Forelimb muscle (tissue), 1 donor: Measurements from ENCODE around the gene ARHGEF39. TPM values are rescaled to one million over a fixed set of nuclear protein-coding genes. Genes with fewer than 3 reads are reported as not detected.

Source experiments
- DNase-seq: peaks from one replicate; pipeline ENCODE4 v3.0.0-alpha.2; 2013; ENCODE audit warnings: low read depth
- polyA plus RNA-seq: library from polyadenylated mRNA; unstranded; fragments of 120-200 nt; gene quantifications from one replicate; pipeline ENCODE4 v1.2.1, GENCODE V29; 2013; ENCODE audit not compliant: insufficient read length

Gene ARHGEF39
- polyA plus RNA-seq, 1 donor = 5.6 TPM

DNA sequence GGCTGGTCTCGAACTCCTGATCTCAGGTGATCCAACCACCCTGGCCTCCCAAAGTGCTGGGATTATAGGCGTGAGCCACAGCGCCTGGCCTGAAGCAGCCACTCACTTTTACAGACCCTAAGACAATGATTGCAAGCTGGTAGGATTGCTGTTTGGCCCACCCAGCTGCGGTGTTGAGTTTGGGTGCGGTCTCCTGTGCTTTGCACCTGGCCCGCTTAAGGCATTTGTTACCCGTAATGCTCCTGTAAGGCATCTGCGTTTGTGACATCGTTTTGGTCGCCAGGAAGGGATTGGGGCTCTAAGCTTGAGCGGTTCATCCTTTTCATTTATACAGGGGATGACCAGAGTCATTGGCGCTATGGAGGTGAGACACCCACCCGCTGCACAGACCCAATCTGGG is 10.2 kb upstream of the ARHGEF39 start:
- DNase-seq = no peak

DNA sequence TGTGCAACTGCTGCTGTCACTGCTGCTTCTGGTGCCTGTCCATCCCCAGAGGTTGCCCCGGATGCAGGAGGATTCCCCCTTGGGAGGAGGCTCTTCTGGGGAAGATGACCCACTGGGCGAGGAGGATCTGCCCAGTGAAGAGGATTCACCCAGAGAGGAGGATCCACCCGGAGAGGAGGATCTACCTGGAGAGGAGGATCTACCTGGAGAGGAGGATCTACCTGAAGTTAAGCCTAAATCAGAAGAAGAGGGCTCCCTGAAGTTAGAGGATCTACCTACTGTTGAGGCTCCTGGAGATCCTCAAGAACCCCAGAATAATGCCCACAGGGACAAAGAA is 9.0 kb upstream of the ARHGEF39 start:
- DNase-seq = no peak

DNA sequence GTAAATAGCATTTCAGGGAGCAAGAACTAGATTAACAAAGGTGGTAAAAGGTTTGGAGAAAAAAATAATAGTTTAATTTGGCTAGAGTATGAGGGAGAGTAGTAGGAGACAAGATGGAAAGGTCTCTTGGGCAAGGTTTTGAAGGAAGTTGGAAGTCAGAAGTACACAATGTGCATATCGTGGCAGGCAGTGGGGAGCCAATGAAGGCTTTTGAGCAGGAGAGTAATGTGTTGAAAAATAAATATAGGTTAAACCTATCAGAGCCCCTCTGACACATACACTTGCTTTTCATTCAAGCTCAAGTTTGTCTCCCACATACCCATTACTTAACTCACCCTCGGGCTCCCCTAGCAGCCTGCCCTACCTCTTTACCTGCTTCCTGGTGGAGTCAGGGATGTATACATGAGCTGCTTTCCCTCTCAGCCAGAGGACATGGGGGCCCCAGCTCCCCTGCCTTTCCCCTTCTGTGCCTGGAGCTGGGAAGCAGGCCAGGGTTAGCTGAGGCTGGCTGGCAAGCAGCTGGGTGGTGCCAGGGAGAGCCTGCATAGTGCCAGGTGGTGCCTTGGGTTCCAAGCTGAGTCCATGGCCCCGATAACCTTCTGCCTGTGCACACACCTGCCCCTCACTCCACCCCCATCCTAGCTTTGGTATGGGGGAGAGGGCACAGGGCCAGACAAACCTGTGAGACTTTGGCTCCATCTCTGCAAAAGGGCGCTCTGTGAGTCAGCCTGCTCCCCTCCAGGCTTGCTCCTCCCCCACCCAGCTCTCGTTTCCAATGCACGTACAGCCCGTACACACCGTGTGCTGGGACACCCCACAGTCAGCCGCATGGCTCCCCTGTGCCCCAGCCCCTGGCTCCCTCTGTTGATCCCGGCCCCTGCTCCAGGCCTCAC is 8.4 kb upstream of the ARHGEF39 start, which contains the start of gene CA9:
Gene CA9 (plus strand): TSS at position 797 of the 893 bp plus-strand sequence. CDS start 32 bp downstream, at position 829.
- no peak for DNase-seq

DNA sequence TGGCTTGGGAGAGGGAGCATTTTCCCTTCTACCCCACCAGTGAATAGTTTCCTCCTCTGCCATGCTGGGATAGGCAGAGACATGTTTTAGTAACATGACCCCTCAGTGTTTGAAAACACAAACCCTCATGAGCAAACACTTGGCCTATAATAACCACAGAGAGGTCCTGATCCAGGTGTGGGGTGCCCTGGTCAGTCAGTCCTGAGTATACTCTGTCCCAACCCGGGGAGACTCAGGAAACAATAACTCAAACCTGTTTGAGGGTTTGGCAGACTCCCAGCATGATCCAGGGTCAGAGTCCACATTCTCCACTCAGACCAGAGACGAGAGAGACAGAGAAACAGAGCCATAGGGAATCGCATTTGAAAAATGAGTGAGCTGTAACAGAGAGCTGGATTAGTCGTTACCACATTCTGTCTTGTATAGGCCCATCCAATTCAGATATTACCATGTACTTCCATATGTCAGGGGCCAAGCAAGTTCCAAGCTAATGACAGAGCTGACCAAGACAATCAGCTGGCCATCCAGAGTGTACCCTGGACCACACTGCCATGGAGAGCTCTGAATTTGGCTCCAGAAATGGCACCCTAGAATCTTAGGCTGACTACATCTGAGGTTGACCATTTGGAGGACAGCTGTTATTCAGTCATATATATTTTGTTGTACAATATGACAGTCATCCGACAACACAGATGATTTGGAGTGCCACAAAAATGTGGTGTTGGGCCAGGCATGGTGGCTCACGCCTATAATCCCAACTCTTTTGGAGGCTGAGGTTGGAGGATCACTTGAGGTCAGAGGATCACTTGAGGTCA is 4.5 kb upstream of the ARHGEF39 start:
- no peak for DNase-seq

DNA sequence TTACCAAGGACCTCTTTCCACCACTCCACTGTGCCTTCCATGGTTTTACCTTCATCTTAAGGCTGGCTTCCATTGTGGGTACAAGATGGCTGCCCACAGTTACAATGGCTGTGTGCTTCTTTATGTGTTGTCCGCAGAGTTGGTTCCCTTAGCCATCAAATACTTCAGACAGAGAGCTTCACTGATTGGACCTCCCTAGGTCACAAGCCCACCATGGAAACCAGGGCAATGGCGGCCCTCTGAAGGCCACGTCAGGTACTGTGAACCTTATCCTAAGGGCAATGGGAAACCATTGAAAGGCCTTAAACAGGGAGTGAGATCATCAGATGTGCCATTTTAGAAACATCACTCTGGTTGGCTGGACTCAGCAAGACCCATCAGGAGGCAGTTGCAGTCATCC is 2.9 kb upstream of the ARHGEF39 start:
- DNase-seq = no peak

DNA sequence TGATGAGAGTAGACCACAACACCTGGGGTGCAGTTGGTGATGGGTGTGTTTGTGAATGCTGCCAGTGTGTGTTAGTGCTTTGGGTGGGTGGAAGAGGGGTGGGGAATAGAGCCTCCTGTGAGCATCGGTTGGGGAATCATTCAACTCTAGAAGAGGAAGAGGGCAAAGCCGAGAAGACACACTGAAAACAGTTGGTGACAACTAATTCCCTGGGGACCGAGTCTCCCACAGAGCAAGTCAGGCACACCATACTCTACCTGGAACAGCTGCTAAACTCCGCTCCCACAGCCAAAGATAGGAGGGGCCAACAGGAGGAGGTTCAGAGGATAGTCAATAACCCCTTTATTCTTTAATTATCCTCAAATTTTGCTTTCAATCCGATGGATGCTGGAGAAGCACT is 1.6 kb upstream of the ARHGEF39 start:
- DNase-seq = no peak

DNA sequence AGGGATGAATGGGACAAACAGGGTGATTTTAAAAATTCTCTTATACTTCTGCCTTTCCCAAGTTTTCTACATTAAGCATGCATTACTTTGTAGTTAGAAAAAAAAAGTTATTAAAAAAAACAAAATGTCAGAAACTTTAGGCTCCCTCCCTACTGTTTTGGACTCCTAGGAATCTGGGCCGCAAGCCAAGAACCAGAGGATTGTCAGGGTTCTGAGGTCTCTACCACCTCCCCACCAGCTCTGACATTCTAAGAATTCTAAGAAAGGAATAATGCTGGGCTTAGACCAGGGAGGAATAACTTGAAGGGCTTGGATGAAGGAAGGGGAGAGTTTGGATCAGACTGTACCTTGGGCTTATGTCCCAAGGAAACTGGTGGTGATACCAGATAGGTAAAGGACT is 1.1 kb upstream of the ARHGEF39 start:
- no peak for DNase-seq

- DNase-seq = no peak
Observed at GRCh38 chr9:35665471-35665818, 450 bp upstream of the ARHGEF39 start.

DNA sequence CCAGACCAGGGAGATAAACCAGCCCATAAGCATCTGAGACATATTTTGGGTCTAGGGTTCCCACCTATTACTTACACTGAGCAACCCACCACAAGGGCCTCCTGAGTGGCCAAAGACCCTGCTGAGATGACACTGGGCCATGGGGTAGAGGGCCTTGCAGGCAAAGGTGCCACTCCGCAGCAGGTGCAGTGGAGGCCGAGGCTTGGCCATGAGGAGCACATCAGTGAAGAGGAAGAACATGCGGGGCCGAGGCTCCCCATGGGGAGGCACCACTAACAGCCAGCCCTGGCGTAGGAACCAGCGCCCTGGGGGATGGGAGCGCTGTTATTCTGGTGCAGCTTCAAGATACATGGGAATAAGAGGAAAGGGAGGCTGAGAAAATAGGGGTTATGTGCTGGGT is 2.6 kb downstream of the ARHGEF39 start:
- no peak for DNase-seq

DNA sequence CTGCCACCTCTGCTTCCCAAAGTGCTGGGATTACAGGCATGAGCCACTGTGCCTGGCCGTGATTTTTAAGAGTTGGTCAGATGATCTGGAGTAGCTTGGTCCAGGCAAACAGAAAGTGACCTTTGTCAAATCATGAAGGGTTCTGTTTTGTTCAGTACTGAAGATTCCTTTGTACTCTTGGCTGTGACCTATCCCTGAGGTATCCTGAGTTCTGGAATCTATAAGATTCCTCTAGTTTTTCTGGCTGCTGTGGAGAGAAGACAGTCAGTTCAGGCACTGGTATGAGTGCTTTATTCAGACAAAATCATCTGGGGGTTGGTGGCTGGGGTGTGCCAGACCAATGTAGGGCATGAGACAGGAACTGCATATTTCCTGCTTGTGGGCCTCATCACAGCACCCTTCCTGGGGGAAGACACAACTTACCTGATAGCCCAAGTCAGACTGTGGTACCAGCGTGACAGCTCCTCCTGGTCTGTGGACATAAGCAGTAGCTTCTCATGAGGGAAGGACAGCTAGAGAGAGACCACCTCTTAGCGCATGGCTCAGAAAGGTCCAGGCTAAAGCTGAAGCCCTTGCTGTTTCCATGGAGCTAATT is 3.1 kb downstream of the ARHGEF39 start:
- DNase-seq = no peak

DNA sequence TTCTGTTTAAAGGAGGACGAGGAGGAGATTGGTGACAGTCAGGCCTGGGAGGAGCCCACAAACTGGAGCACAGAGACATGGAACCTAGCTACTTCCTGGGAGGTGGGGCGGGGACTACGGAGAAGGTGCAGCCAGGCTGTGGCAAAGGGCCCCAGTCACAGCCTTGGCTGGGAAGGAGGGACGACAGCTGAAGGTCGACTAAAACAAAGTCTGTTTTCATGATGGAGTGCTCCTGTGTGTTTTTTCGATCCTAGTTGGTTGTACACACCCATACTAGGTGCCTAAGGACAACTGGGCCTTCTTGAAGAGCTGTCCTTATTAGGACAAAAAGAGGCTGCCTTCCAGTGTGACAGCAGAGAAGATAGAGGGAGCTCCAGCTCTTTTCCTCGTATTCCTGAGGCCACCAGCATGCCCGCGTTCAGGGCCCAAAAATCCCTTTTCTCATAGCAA is 4.0 kb downstream of the ARHGEF39 start:
- no peak for DNase-seq

GRCh38 chr9:35659340-35659739 is 5.7 kb downstream of the ARHGEF39 start:
- DNase-seq = no peak

DNA sequence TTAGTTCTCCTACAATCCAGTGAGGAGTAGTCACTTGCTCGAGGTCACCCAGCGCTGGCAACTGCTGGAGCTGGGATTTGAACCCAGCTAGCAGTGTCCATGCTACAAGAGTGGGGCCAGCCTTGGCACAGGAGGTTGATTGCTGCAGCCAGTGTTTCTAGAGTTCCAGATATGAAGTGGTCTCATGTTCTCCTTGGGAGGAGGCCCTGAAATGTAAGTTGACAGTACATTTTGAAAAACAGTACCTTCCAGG is 6.1 kb downstream of the ARHGEF39 start:
- DNase-seq = no peak

- peak; percentile 73 for DNase-seq
Observed at GRCh38 chr9:35658137-35658967, 6.6 kb downstream of the ARHGEF39 start, which contains the start of gene CCDC107. TSS of gene CCDC107 (plus strand) at chr9:35658292. CDS start at chr9:35658380, 88 bp downstream.

DNA sequence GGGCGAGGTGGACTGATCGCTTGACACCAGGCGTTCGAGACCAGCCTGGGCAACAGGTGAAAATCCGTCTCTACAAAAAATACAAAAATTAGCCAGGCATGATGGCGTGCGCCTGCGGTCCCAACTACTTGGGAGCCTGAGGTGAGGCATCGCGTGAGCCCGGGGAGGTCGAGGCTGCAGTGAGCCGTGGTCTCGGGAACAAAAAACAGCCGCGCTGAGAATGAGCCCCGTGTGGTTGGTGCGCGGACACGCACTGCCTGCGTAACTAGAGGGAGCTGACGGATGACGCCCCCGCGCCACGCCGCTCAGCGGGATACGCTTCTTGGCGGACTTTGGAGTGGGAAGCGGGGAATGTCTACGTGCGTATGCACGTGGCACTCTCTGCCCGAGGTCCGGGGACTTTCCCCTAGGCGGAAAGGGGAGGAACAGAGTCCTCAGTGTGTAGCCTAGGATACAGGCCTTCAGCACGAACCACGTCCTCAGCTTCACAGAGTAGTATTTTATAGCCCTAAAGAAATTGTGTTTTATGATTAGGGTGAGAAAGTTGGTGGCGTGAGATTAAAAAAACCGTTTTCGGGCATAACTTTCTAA is 7.4 kb downstream of the ARHGEF39 start, which contains the start of gene RMRP:
Gene RMRP (minus strand): TSS at position 474 of the 591 bp plus-strand sequence.
- peak; percentile 98 for DNase-seq

- no peak for DNase-seq
Observed at GRCh38 chr9:35656831-35657545, 8.0 kb downstream of the ARHGEF39 start.

DNA sequence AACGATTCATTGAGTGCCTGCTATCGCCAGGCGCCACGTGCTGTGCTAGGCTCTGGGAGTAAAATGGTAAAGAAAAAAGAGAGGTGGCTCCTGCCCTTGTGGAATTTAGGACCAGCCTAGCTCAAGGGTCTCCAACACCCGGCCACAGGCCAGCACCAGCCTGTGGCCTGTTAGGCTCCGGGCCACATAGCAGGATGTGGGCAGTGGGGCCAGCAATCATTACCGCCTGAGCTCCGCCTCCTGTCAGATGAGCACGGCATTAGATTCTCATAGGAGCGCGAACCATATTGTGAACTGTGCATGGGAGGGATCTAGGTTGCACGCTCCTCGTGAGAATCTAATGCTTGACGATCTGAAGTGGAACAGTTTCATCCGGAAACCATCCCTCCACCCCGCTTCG is 8.6 kb downstream of the ARHGEF39 start:
- DNase-seq = no peak

DNA sequence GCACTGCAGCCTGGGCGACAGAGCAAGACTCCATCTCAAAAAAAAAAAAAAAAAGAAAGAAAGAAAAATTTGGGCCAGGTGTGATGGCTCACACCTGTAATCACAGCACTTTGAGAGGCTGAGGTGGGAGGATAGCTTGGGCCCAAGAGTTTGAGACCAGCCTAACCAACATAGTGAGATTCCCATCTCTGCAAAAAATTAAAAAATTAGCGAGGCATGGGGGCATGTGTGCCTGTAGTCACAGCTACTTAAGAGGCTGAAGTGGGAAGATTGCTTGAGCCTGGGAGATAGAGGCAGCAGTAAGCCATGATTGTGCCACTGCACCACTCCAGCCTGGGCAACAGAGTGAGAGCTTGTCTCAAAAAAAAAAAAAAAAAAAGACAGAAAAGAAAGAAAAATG is 11.4 kb downstream of the ARHGEF39 start:
- no peak for DNase-seq

DNA sequence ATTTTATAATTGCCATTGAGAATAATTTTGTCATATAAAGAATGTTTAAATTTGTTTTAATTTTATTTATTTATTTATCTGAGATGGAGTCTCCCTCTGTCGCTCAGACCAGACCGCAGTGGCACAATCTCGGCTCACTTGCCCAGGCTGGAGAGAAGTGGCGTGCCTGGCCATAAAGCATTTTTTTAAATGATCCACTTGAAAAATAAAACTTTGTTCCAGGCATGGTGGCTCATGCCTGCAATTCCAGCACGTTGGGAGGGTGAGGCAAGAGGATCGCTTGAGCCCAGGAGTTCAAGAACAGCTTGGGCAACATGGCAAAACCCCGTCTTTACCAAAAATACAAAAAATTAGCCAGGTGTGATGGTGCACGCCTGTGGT is 12.2 kb downstream of the ARHGEF39 start:
- DNase-seq = no peak

DNA sequence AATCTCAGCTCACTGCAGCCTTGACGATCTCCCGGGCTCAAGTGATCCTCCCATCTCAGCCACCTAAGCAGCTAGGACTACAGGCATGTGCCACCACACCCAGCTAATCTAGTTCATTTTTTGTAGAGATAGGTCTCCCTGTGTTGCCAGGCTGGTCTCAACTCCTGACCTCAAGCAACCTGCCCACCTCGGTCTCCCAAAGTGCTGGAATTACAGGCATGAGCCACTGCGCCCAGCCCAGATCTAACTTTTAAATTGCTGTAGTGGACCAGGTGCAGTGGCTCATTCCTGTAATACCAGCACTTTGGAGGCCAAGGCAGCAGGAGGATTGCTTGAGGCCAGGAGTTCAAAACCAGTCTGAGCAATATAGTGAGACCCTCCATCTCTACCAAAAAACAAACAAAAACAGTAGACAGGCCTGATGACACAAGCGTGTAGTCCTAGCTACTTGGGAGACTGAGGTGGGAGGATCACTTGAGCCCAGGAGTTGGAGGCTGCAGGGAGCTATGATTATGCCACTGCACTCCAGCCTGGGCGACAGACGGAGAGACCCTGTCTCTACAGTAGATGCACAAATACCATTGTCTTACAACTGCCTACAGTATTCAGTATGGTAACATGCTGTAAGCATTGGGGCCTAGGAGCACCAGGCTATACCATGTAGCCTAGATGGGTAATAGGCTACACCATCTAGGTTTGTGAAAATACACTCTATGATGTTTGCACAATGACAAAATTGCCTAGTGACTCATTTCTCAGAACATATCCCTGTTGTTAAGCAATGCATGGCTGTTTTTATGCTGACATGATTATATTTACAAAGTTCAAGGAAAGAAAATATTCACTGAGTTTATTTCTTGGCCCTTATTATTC is 12.8 kb downstream of the ARHGEF39 start:
- no peak for DNase-seq
